Lower leg skin (tissue), 3 donors: ENCODE data around the gene PREX1.

Experiments
- CTCF ChIP-seq, 3 donors: fragments of 450-650 bp; IDR thresholded peaks; one replicate each; pipeline ENCODE4 v1.5.1; 2016; ENCODE audit warnings: antibody characterized with exemption in 3 of 3, mild to moderate bottlenecking in 3 of 3, moderate library complexity in 2 of 3
- POLR2A ChIP-seq, 2 donors: fragments of 450-650 bp; IDR thresholded peaks; one replicate each; pipeline ENCODE4 v1.6.1; 2016 to 2017; ENCODE audit warnings: antibody characterized with exemption in 2 of 2, mild to moderate bottlenecking in 1 of 2, moderate library complexity in 1 of 2

GRCh38 chr20:48744515-48744914 is 83.3 kb downstream of the PREX1 start:
- TF ChIP-seq CTCF (IDR thresholded peaks at IDR 0.05) (no peak), POLR2A (IDR thresholded peaks at IDR 0.05) (no peak)
